HG03571 (cell line): ENCODE results near the gene CCL20.

Experiments
- ATAC-seq: cut with Tn5 transposase; IDR thresholded peaks from one replicate; pipeline ENCODE4 v1.9.1; 2021; ENCODE audit not compliant: unreplicated experiment

CCL20 gene

DNA sequence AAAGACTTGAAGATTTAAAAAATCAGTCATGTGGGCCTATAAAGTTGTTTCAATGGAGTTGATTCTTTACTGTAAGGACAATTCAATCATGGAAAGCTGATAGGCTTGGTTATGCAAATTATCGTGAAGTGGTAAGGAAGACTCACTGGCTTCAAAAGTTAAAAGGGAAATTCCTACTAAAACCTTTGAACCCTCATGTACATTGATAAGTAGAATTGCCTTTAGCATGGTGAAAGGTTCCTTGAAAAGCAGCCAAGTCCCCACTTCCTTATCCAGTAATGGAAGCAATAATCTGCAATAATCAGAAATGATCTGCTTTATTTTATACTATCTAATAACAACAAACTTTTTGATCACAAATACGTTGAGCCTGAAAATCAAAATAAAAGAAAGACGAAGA, 14.4 kb upstream of the CCL20 start:
- ATAC-seq = no peak

DNA sequence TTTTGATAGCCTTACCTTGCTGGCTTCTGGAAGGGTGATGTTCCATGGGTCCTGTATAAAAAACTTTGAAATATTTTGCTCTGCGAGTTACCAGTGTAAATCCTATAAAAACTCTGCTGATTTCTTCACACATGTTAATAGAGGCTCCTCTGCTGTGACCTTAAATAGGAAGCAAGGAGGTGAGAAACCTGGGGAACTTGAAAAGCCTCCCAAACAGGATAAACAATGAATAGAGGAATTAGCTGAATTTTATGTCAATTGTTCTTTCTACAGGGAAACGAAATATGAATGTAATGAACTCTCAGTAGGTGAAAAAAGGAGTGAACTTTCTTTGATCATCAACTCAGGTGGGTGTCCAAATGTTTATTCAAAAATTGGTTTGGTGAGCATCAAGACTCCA, 10.8 kb upstream of the CCL20 start:
- ATAC-seq = no peak

DNA sequence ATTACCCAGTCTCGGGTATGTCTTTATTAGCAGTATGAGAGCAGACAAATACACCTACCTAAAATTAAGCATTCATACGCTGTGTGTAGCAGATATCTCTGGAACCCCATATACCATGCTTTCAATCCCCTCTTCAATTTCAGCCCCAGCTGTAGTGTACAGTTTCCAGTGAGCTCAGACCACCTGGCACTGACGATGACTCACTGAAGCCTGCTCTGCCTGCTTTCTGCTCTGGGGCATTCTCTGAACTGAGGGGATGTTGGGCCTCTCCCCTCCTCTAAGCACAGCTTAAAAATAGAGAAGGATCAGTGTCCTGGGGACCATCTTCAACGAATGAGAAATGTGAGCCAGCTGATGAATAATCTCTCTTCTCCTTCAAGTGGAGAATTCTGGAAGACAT, 8.7 kb upstream of the CCL20 start:
- ATAC-seq = no peak

DNA sequence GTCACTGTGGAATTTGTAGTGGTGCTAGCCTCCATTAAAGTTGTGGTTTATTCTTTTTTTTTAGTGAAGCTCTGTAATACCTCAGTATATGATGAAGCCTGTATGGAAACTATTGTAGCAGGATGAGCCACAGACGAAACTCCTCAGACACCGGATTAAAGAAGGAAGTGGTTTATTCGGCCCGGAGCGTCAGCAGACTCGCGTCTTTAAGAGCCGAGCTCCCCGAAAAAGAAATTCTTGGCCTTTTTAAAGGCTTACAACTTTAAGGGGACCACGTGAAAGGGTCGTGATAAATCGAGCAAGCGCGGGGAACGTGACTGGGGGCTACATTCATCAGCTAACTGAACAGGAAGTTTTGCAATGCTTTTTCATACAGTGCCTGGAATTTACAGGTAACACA, 8.1 kb upstream of the CCL20 start:
- no peak for ATAC-seq

DNA sequence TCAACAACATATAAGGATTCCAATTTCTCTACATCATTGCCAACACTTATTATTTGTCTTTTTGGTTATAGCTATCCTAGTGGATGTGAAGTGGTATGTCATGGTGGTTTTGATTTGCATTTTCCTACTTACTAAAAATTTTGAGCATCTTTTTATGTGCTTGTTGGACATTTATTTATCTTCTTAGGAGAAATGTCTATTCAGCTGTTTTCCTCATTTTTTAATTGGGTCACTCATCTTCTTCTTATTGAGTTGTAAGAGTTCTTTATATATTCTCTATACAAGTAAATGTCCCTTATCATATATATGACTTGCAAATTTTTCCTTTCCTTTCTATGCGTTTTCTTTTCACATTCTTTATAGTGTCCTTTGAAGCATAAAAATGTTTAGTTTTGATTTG, 4.7 kb upstream of the CCL20 start:
- ATAC-seq = no peak

DNA sequence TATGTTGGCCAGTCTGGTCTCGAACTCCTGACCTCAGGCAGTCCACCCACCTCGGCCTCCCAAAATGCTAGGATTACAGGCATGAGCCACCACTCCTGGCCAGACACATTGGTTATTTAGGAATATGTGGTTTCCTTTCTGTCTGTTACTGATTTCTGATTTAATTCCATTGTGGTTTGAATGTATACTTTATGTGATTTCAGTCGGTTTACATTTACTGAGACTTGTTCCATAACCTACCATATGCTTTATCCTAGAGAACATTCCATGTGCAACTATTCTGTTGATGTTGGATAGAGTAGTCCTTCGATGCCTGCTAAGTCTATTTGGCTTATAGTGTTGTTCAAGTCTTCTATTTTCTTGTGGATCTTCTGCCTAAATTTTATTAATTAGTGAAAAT, 1.6 kb upstream of the CCL20 start:
- no peak for ATAC-seq

DNA sequence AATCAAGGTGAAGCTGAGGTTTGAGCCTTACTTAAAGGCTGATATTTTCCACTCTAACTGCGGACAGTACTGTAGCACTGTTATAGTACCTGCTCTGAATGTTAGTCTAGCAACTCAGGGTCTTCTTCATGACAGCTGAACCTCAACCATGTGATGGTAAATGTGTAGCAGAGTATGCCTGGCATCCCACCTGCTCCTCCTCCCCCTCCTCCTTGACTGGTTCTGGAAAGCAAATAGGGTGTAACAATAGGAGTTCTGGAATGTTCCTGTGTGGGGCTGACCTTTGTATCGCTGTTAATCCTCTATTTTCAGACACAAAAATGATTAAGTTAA, 447 bp upstream of the CCL20 start:
- no peak for ATAC-seq

DNA sequence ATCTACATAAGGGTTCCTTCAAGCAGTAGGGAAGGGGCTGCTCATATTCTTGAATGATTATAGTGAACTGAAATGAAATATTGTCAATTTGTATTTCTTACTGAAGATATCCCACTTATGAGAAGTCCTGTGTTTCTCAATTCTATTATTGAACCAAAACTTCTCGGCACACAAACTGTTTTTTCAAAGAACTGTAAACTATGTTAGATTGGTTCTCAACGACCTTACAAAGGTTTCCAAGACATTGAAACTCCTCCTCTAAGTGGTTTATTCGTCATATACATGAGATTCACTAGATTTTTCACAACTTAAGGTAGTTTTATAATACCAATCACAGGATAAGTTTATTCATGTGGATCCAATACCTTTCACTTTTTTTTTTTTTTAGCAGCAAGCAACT, 1.4 kb downstream of the CCL20 start:
- no peak for ATAC-seq

DNA sequence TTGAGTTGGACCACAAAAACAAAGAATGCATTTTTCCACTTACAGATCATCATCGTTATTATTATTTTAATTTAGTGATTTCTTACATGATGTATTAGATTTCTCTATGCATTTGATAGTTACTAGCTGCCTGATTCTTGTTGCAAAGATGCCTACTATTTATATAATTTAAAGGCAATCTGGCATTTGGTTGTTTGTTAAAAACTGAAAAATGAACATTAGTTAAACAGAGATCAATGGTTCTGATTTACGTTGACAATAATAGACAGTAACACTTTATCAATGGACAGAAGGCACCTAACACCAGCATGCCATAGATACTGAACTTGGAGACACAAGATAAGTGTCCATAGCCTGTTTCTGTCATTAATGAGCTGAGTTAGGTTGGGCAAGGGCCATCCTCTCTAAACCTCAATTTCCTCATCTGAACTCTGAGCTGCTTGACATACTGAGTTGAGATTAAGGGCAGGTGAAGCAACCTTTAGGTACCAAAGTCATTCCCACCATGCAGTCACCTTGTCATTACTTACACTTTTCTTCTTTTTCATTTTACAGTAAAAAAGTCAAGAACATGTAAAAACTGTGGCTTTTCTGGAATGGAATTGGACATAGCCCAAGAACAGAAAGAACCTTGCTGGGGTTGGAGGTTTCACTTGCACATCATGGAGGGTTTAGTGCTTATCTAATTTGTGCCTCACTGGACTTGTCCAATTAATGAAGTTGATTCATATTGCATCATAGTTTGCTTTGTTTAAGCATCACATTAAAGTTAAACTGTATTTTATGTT, 3.1 kb downstream of the CCL20 start:
- no peak for ATAC-seq

DNA sequence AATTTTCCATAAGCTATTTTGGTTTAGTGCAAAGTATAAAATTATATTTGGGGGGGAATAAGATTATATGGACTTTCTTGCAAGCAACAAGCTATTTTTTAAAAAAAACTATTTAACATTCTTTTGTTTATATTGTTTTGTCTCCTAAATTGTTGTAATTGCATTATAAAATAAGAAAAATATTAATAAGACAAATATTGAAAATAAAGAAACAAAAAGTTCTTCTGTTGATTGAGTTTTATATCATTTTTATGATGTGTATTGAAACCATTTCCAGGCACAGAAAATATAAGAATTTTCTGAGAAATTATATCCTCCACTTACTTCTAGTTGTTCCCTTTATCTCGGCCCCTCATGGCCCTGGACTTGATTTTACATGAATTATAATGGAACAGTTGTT, 3.7 kb downstream of the CCL20 start:
- no peak for ATAC-seq

DNA sequence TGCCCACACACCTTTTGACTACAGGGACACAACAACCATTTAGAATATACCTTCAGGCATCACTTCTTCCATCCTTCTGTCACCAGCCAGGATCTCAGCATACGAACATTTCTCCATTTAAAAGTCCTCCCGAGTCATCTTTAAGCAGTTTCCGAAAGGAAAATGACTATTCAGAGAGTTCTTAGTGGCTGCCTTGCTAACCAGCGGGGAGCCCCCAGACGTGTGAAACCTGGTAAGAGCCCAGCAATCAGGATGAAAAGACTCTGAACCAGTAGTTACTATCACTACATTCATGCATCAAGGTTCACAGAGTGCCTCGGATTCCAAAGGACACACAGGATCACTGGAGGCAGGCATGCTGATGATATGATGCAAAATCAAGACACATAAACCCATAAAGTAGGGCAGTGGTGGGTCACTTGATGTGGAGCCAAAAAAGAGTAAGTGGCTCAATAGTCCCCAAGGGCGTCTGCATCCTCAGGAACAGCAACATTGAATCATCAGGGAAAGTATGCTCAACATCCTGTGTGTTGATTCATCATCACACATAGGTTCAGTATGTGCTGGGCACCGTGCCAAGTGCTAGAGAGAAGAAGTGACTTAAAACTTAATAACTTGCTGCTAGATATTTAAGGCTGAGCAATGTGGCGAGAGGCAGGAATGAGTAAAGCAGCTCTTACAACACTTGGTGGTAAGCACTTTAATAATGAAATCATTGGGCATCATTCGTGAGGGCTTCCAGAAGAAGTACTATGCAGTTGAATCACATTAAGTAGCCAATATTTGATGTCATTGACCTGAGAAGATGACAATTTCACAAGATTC, 4.4 kb downstream of the CCL20 start:
- no peak for ATAC-seq

DNA sequence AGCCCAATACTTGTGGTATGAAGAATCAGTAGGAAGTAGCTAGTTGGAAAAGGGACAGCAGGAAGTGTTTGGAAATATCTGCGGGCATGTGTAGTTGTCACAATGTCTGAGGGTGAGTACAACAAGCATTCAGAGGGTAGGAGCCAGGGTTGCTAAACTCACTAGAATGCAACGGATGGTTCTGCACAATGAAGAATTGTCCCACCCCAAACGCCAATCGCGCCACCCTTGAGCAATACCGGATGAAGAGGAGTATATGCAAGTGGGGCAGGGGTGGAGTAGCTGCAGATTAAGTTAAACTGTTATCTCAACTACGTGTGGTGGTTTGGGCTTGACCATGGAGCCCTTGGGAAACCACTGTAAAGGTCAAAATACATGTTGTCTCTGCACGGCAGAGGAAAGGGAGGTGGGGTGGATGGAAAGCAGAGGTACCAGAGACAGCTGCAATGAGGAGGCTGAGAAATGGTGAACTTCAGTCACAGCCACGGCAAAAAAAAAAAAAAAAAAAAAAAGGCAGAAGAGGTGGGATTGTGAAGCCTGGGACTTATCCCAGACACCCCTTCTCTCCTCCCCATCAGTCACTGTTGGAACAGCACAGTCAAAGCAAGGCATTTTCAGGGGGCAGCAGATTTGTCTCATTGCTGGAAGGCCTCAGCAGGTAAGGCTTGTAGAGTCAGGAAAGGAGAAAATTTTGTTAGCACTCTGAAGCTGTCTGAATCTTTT, 5.2 kb downstream of the CCL20 start:
- no peak for ATAC-seq

DNA sequence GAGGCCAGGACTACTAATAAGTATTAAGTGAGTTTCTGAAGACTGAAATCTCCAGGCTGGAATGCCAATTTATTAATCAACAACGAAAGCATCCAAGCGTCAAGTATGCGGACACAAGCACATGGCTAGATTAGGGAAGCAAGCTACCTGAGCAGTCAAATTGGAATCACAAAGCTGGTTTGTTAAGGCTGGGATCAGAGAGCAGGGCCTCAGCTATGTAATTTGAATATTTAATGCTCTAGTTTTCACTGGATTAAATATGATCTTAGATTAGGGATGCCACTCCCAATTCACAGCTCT, 5.7 kb downstream of the CCL20 start:
- ATAC-seq = no peak

DNA sequence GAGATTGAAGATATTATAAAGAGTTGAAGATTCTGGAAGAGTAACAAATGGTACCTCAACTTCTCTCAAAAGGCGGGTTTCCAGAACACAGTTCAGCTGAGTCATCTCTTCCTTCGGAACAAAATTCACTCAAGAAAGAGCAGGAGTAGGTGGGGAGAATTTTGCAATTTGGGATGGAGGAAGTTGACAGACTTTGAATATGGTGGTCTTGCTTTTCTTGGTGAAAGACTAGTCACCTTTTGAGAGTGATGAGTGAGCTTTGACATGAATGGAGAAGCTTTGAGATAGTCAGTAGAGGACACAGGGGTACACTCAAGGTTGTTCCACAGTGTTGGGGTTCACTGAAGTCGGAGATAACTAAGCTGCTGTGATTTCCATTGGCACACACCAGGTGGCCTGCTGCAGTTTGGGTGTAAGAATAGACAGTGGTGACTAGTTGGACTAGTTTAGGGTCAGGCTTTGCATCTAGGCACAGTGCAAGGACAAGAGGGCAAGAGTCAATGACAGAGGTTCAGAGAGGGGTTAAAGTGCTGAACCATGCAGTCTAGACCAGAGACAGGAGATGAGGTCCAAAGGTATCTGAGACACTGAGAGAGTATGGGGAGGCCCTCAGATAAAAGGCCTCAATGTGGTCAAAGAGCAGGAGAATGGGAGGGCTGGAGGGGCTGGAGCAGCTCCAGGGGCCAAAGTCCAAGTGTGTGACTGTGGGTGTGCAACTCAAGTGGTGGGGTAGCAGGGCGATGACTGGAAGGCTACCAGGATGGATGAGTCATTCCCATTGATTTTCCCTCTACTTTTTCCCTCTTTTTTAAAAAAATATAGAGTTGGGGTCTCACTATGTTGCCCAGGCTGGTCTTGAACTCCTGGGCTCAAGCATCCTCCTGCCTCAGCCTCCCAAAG, 7.7 kb downstream of the CCL20 start:
- no peak for ATAC-seq

DNA sequence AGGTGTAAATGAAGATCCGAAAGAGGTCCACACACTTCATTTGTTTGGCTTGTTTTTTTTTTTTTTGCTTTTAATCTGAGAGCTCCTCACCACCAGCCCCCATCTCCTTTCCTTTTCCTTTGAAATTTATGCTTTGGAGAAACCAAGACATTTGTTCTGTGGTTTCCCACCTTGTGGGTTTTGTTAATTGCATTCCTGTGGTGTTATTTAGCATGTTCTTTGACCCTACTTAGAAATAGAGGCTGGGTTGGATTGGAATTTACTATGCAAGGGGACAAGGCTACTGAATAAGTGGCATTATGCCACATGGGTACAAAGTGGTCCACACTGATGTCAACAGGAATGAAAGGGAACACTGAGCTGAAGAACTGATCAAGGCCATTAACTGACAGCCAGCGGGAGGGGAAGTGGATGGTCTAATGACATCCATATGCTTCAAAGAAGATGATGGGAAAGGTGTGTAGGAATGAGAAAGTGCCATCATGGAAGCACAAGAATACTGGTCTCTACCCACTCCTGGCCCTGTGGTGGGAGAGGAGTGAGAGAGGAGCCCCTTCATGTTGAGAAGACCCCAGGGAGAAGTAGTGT, 8.9 kb downstream of the CCL20 start:
- no peak for ATAC-seq

DNA sequence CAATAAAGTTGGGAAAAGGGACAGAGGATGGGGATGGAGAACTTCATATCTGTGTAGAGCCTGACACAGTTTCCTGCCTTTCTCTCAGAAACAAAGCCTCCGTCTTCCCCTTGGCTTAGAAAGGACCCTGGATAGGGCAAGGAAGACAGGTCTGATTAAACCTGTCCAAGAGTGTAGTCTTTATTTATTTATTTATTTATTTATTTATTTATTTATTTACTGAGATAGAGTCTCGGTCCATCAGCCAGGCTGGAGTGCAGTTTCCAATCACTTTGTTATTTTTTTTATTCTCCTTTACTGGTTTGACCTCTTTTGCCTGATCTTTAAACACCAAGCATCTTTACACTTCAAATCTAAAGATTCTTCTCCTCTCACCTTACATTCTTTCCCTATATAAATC, 10.3 kb downstream of the CCL20 start:
- no peak for ATAC-seq

DNA sequence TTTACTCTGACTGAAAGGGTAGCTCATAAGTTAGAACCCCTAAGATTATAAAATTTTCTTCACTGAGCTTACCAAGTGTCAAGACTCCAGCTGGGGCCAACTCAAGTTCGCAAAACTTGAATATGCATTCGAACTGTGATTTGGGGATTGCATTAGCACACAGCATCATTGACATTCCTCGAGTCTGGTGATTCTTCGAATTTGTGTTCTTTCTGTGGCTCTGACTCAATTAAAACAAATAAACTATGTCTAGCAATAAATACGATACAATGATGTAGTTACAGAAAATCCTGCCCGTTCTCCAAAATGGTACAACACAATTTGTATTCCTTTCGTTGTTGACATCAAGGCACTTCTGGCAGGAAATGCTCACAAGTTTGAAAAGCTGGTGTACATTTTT, 11.1 kb downstream of the CCL20 start:
- ATAC-seq = no peak

DNA sequence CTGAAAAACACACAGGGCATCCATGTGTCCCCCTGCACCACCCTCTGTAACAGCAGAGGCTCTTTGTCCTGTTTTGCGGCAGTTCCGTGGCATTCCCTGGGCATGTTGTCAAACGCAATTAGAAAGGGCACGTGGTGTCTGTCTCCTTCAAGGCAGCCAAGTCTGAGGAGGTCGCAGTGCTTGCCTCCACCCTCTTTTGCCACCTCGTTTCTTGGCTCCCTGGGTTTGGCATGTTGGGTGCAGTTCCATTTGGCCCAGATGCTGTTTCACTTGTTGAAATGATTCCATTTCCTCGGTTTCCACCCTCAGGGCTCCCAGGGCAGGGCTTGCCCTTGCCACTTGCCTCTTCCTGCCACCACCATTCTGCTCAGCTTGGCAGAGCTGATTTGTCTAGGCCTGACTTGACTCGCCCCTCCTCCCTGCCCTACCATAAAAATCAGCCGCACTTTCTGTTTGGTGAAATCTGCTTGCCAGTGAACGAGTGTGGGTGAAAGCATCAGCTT, 12.4 kb downstream of the CCL20 start:
- ATAC-seq = no peak

DNA sequence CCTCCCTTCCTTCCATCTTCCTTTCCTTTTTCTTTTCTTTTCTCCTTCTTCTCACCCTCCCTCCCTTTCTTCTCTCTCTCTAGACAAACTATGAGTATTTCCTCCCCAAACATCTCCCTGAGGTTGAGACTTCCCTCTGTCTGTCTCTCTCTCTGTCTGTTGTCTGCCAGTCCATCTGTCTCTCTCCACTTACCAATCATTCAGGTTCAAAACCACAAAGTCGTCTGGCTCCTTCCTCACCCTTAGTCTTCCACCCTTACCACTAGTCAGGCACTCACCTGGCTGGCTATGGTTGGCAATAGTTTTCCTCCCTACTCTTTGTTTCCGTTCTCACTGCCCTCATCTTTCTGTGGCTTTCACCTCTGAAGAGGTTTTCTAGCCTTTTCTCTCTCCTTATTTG, 12.9 kb downstream of the CCL20 start:
- no peak for ATAC-seq

DNA sequence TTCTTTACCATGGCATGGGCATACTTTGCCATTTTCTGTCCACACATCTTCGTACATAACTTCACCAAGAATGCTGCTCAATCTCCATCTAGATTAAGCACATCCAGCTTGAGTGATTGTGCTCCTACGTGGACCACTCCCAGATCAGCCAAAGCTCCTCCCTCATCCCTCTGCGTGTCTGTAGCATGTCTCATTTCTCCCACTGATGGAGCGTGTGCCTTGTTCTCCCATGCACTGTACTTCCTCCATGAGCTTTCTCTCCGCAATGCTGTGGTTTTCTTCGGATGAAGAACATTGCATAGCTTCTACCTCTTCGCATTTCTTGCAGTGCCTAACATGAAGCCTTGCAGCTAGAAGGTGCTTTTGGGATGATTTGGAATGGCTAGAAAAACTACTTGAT, 13.5 kb downstream of the CCL20 start:
- ATAC-seq = no peak

DNA sequence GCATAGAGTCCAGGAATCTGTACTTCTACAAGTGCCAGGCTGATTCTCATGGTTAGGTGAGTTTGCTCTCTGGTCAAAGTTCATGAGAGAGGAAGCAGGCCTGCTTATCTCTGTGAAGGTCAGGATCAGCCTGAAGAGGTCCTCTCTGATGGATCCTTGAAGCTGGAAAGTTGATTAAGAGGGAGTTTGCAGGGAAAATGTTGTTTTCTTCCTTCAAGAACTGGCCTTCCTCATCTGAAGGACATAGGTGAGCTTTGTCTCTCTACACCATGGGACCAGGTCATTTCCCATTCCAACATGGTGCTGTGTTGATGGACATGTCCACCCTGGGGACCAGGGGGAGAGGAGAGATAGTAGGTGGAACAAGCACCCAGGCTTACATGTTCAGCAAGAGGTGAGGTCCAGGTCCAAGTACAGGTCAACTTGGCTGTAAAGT, 14.9 kb downstream of the CCL20 start:
- no peak for ATAC-seq
